Vagina (tissue), 2 donors: ENCODE measurements around the gene CRTC1.
A peak's percentile ranks its signal among the peaks of the same experiment; 100 is the strongest.

Source experiments
- CTCF ChIP-seq, 3 experiments: fragments of 450-650 bp in 2 of 3; fragments of 200-600 bp in 1 of 3; sonication (generic) in 1 of 3; IDR thresholded peaks; one replicate each; pipeline ENCODE4 v1.5.1; 2017 to 2019; ENCODE audit warnings: antibody characterized with exemption in 3 of 3, mild to moderate bottlenecking in 2 of 3, moderate library complexity in 2 of 3
- POLR2A ChIP-seq, 2 donors: fragments of 450-650 bp; IDR thresholded peaks; one replicate each; pipeline ENCODE4 v1.6.1; 2017; ENCODE audit warnings: antibody characterized with exemption in 2 of 2, mild to moderate bottlenecking in 2 of 2, moderate library complexity in 2 of 2
- POLR2AphosphoS5 ChIP-seq, 2 donors: sonication (generic); formaldehyde crosslinking; IDR thresholded peaks; one replicate each; pipeline ENCODE4 v1.9.0; 2017; ENCODE audit warnings: antibody characterized with exemption in 2 of 2, mild to moderate bottlenecking in 2 of 2, low read depth in 1 of 2; ENCODE audit not compliant: insufficient read depth in 1 of 2

GRCh38 chr19:18700501-18701249 lies 17.2 kb downstream of the CRTC1 start:
- TF ChIP-seq POLR2AphosphoS5 (IDR thresholded peaks at IDR 0.05; ENCODE audit: insufficient read depth in 1 of 2, low read depth in 1 of 2) (peak; percentile 7 to 75), CTCF (IDR thresholded peaks at IDR 0.05) (no peak), POLR2A (IDR thresholded peaks at IDR 0.05) (no peak)
